Neural cell (in vitro differentiated cells): ENCODE measurements around the gene BMP7. TPM values are rescaled to one million over a fixed set of nuclear protein-coding genes. Genes with fewer than 3 reads are reported as not detected.

Experiments used
- H2AFZ ChIP-seq: fragments of 200-600, 300-800 bp; sonication (generic), shearing (Covaris generic); 2 replicates; pipeline ENCODE4 v1.6.0; 2014; ENCODE audit warnings: low read depth, mild to moderate bottlenecking, antibody characterized with exemption, low read length, moderate library complexity
- H3F3A ChIP-seq: fragments of 200-600 bp; shearing (Covaris generic); 2 replicates; pipeline ENCODE4 v1.6.1; 2016; ENCODE audit warnings: mild to moderate bottlenecking, moderate library complexity, mixed read lengths, antibody characterized with exemption, low read length; ENCODE audit not compliant: insufficient read depth, poor library complexity, severe bottlenecking
- H3K27ac ChIP-seq: fragments of 200-600, 300-800 bp; sonication (generic), shearing (Covaris generic); 2 replicates; pipeline ENCODE4 v1.5.1; 2014; ENCODE audit warnings: mild to moderate bottlenecking, low read length, moderate library complexity
- H3K27me3 ChIP-seq: fragments of 300-800, 200-600 bp; sonication (generic), shearing (Covaris generic); 2 replicates; pipeline ENCODE4 v1.6.0; 2014; ENCODE audit warnings: mild to moderate bottlenecking, low read depth, low read length, moderate library complexity; ENCODE audit not compliant: insufficient read depth
- H3K36me3 ChIP-seq: fragments of 300-800, 200-600 bp; sonication (generic), shearing (Covaris generic); 2 replicates; pipeline ENCODE4 v1.5.1; 2014; ENCODE audit warnings: mild to moderate bottlenecking, antibody characterized with exemption, low read length, moderate library complexity; ENCODE audit not compliant: insufficient read depth
- H3K4me2 ChIP-seq: fragments of 300-800, 200-600 bp; sonication (generic), shearing (Covaris generic); 2 replicates; pipeline ENCODE4 v1.6.0; 2014; ENCODE audit warnings: mild to moderate bottlenecking, low read length
- H3K4me3 ChIP-seq: fragments of 300-800, 200-600 bp; sonication (generic), shearing (Covaris generic); 2 replicates; pipeline ENCODE4 v1.5.1; 2014; ENCODE audit warnings: mild to moderate bottlenecking, low read length, moderate library complexity
- H3K79me2 ChIP-seq: fragments of 200-600 bp; shearing (Covaris generic); replicated peaks from 2 replicates; pipeline ENCODE4 v1.6.0; 2014; ENCODE audit warnings: mild to moderate bottlenecking, low read length, moderate library complexity; ENCODE audit not compliant: insufficient read depth
- H3K9ac ChIP-seq: fragments of 300-800, 200-600 bp; sonication (generic), shearing (Covaris generic); 2 replicates; pipeline ENCODE4 v1.6.1; 2016; ENCODE audit warnings: mild to moderate bottlenecking, low read length, mixed read lengths
- H3K9me2 ChIP-seq: fragments of 200-600 bp; shearing (Covaris generic); 2 replicates; pipeline ENCODE4 v1.6.1; 2016; ENCODE audit warnings: mild to moderate bottlenecking, low read length, mixed read lengths; ENCODE audit not compliant: insufficient read depth
- H3K9me3 ChIP-seq: fragments of 200-600, 300-800 bp; sonication (generic), shearing (Covaris generic); 2 replicates; pipeline ENCODE4 v1.6.1; 2016; ENCODE audit warnings: mild to moderate bottlenecking, mixed run types, low read length, moderate library complexity, mixed read lengths
- H4K20me1 ChIP-seq: fragments of 200-600 bp; shearing (Covaris generic); 2 replicates; pipeline ENCODE4 v1.6.1; 2016; ENCODE audit warnings: mild to moderate bottlenecking, mixed run types; ENCODE audit not compliant: insufficient read depth
- CTCF ChIP-seq: fragments of 450-650 bp; IDR thresholded peaks from 2 replicates; pipeline ENCODE4 v1.5.1; 2014; ENCODE audit warnings: antibody characterized with exemption, mild to moderate bottlenecking, moderate library complexity; ENCODE audit not compliant: poor library complexity, severe bottlenecking
- EP300 ChIP-seq: fragments of 450-650 bp; conservative IDR thresholded peaks from 2 replicates; pipeline ENCODE4 v1.6.1; 2014; ENCODE audit warnings: antibody characterized with exemption, mild to moderate bottlenecking, moderate library complexity; ENCODE audit not compliant: poor library complexity, severe bottlenecking
- EZH2 ChIP-seq: fragments of 200-600, 300-800 bp; shearing (Covaris generic), sonication (generic); IDR thresholded peaks from 2 replicates; pipeline ENCODE4 v1.6.1; 2014; ENCODE audit warnings: antibody characterized with exemption, low read length, borderline replicate concordance, mild to moderate bottlenecking; ENCODE audit not compliant: insufficient read depth, poor library complexity, severe bottlenecking
- MXI1 ChIP-seq: fragments of 450-650 bp; conservative IDR thresholded peaks from 2 replicates; pipeline ENCODE4 v1.6.1; 2014; ENCODE audit warnings: antibody characterized with exemption, mild to moderate bottlenecking; ENCODE audit not compliant: poor library complexity, severe bottlenecking
- POLR2AphosphoS5 ChIP-seq: IDR thresholded peaks from 2 replicates; pipeline ENCODE4 v1.6.1; 2012
- RAD21 ChIP-seq: fragments of 450-650 bp; conservative IDR thresholded peaks from 2 replicates; pipeline ENCODE4 v1.6.1; 2014; ENCODE audit warnings: antibody characterized with exemption, mild to moderate bottlenecking, moderate library complexity
- SMC3 ChIP-seq: fragments of 450-650 bp; conservative IDR thresholded peaks from 2 replicates; pipeline ENCODE4 v1.6.1; 2014; ENCODE audit warnings: antibody characterized with exemption, mild to moderate bottlenecking, moderate library complexity; ENCODE audit not compliant: poor library complexity
- TAF1 ChIP-seq: IDR thresholded peaks from 2 replicates; pipeline ENCODE4 v1.6.1; 2012; ENCODE audit warnings: low read depth
- polyA plus RNA-seq: library from polyadenylated mRNA; depleted of rRNA; stranded (reverse); fragments of >200 nt; gene quantifications from 2 replicates; pipeline ENCODE4 v1.2.3, GENCODE V29; 2014
- TF ChIP-seq, protein P1 (sequence below): IDR thresholded peaks from 2 replicates; pipeline ENCODE4 v1.6.1; 2012; ENCODE audit warnings: borderline replicate concordance

Gene BMP7
- polyA plus RNA-seq, 1 donor from 2014 or later, result 3.6 TPM

DNA sequence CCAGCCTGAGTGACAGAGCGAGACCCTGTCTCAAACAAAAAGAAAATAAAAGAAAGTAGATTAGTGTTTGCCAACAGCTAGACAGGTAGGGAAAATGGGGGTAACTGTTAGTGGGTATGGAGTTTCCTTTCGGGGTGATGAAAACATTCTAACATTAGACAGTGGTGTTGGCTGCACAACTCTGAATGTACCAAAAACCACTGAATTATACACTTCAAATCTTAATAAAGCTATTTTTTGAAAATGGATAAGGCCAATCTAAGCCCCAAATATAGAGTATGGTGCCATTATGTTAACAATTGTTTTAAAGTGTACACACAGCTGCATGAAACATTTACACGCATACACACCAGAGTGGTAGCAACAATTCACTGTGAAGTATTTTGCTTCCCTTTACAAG lies 57.0 kb downstream of the BMP7 start:
- Histone ChIP-seq H2AFZ (no peak overlapping the region), H3K27ac (no peak overlapping the region), H3K79me2 (no peaks in the 10 kb centered on the region), H3K4me3 (no peak overlapping the region), H3K27me3 (no peaks in the 10 kb centered on the region), H3F3A (no peaks in the 10 kb centered on the region), H3K9ac (no peak overlapping the region), H3K9me2 (no peaks in the 10 kb centered on the region), H3K4me2 (no peak overlapping the region), H3K36me3 (no peaks in the 10 kb centered on the region), H3K9me3 (no peaks in the 10 kb centered on the region), H4K20me1 (no peaks in the 10 kb centered on the region)
- TF ChIP-seq, protein P1, sequence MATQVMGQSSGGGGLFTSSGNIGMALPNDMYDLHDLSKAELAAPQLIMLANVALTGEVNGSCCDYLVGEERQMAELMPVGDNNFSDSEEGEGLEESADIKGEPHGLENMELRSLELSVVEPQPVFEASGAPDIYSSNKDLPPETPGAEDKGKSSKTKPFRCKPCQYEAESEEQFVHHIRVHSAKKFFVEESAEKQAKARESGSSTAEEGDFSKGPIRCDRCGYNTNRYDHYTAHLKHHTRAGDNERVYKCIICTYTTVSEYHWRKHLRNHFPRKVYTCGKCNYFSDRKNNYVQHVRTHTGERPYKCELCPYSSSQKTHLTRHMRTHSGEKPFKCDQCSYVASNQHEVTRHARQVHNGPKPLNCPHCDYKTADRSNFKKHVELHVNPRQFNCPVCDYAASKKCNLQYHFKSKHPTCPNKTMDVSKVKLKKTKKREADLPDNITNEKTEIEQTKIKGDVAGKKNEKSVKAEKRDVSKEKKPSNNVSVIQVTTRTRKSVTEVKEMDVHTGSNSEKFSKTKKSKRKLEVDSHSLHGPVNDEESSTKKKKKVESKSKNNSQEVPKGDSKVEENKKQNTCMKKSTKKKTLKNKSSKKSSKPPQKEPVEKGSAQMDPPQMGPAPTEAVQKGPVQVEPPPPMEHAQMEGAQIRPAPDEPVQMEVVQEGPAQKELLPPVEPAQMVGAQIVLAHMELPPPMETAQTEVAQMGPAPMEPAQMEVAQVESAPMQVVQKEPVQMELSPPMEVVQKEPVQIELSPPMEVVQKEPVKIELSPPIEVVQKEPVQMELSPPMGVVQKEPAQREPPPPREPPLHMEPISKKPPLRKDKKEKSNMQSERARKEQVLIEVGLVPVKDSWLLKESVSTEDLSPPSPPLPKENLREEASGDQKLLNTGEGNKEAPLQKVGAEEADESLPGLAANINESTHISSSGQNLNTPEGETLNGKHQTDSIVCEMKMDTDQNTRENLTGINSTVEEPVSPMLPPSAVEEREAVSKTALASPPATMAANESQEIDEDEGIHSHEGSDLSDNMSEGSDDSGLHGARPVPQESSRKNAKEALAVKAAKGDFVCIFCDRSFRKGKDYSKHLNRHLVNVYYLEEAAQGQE, result no peak
- no peak for TF ChIP-seq CTCF
- TF ChIP-seq EZH2, result no peak
- TF ChIP-seq TAF1, result no peak
- TF ChIP-seq MXI1, result no peak
- TF ChIP-seq EP300, result no peak
- TF ChIP-seq SMC3, result no peak
- TF ChIP-seq POLR2AphosphoS5, result no peak
- TF ChIP-seq RAD21, result no peak

- no peak overlapping the region for H3K27ac ChIP-seq
- no peak overlapping the region for H3K4me2 ChIP-seq
- no peaks in the 10 kb centered on the region for H3K9me2 ChIP-seq
- H3K9ac ChIP-seq, result no peak overlapping the region
- H3K79me2 ChIP-seq, result no peaks in the 10 kb centered on the region
- no peaks in the 10 kb centered on the region for H3K36me3 ChIP-seq
- no peak overlapping the region for H2AFZ ChIP-seq
- no peaks in the 10 kb centered on the region for H3K9me3 ChIP-seq
- no peak overlapping the region for H3K4me3 ChIP-seq
- no peaks in the 10 kb centered on the region for H3K27me3 ChIP-seq
- no peak for TF ChIP-seq CTCF
- TF ChIP-seq POLR2AphosphoS5, result no peak
- TF ChIP-seq, protein P1, result no peak
- TF ChIP-seq SMC3, result no peak
- TF ChIP-seq TAF1, result no peak
- no peak for TF ChIP-seq RAD21
- TF ChIP-seq EZH2, result no peak
- TF ChIP-seq MXI1, result no peak
- TF ChIP-seq EP300, result no peak
- no peaks in the 10 kb centered on the region for H4K20me1 ChIP-seq
- no peaks in the 10 kb centered on the region for H3F3A ChIP-seq
Observed at GRCh38 chr20:57208198-57208597, 58.2 kb downstream of the BMP7 start.
